Transverse colon (tissue), 3 donors: Measurements from ENCODE around the gene EHD4.

Source experiments
- EP300 ChIP-seq: sonication (generic); formaldehyde crosslinking; IDR thresholded peaks from one replicate; pipeline ENCODE4 v1.6.1; 2017; ENCODE audit warnings: antibody characterized with exemption, low read depth
- TF ChIP-seq, protein P1 (sequence below), 5 experiments: fragments of 200-600 bp in 3 of 5; fragments of 450-650 bp in 2 of 5; sonication (generic) in 3 of 5; IDR thresholded peaks; 1 replicate in 2 of 5; 2 replicates in 3 of 5; pipeline ENCODE4 v1.5.1; 2016 to 2017; ENCODE audit warnings: antibody characterized with exemption in 5 of 5, inconsistent platforms in 3 of 5, mild to moderate bottlenecking in 2 of 5, moderate library complexity in 1 of 5

GRCh38 chr15:41852736-41853590, 119.4 kb downstream of the EHD4 start:
- TF ChIP-seq, protein P1, sequence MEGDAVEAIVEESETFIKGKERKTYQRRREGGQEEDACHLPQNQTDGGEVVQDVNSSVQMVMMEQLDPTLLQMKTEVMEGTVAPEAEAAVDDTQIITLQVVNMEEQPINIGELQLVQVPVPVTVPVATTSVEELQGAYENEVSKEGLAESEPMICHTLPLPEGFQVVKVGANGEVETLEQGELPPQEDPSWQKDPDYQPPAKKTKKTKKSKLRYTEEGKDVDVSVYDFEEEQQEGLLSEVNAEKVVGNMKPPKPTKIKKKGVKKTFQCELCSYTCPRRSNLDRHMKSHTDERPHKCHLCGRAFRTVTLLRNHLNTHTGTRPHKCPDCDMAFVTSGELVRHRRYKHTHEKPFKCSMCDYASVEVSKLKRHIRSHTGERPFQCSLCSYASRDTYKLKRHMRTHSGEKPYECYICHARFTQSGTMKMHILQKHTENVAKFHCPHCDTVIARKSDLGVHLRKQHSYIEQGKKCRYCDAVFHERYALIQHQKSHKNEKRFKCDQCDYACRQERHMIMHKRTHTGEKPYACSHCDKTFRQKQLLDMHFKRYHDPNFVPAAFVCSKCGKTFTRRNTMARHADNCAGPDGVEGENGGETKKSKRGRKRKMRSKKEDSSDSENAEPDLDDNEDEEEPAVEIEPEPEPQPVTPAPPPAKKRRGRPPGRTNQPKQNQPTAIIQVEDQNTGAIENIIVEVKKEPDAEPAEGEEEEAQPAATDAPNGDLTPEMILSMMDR (IDR thresholded peaks at IDR 0.05) = no peak
- no peak for TF ChIP-seq EP300
